Small intestine (tissue), 7 donors: ENCODE data around the gene TBC1D16. TPM values are rescaled to one million over a fixed set of nuclear protein-coding genes. Genes with fewer than 3 reads are reported as not detected.

ENCODE experiments used
- DNase-seq, 2 donors: peaks; one replicate each; pipeline versions ENCODE4 v3.0.0 to v3.0.0-alpha.2; 2013
- FAIRE-seq: peaks from 2 replicates; lab custom pipeline; 2012; peaks lifted over from hg19 to GRCh38; lab: Jason Lieb, UNC
- H3K27ac ChIP-seq, 3 donors: one replicate each; pipeline ENCODE4 v1.5.1; 2013; ENCODE audit warnings: low read length in 2 of 3, mild to moderate bottlenecking in 2 of 3, control low read depth in 1 of 3, inconsistent platforms in 1 of 3, low read depth in 1 of 3, moderate library complexity in 1 of 3
- H3K27me3 ChIP-seq, 3 donors: one replicate each; pipeline ENCODE4 v1.6.1; 2013; ENCODE audit warnings: low read length in 3 of 3, inconsistent platforms in 1 of 3; ENCODE audit not compliant: control insufficient read depth in 3 of 3, insufficient read depth in 3 of 3
- H3K36me3 ChIP-seq, 3 donors: one replicate each; pipeline ENCODE4 v1.6.1; 2013; ENCODE audit warnings: low read length in 3 of 3, inconsistent platforms in 1 of 3, low read depth in 1 of 3, mild to moderate bottlenecking in 1 of 3, moderate library complexity in 1 of 3; ENCODE audit not compliant: control insufficient read depth in 3 of 3, insufficient read depth in 2 of 3
- H3K4me1 ChIP-seq, 3 donors: one replicate each; pipeline ENCODE4 v1.6.1; 2013; ENCODE audit warnings: low read length in 2 of 3, inconsistent platforms in 1 of 3, low read depth in 1 of 3, mild to moderate bottlenecking in 1 of 3, moderate library complexity in 1 of 3; ENCODE audit not compliant: control insufficient read depth in 3 of 3, insufficient read depth in 2 of 3
- H3K4me3 ChIP-seq, 3 donors: one replicate each; pipeline ENCODE4 v1.5.1; 2013; ENCODE audit warnings: low read length in 3 of 3, control low read depth in 1 of 3, inconsistent platforms in 1 of 3, low read depth in 1 of 3, mild to moderate bottlenecking in 1 of 3, moderate library complexity in 1 of 3
- H3K9me3 ChIP-seq, 2 donors: one replicate each; pipeline ENCODE4 v1.6.1; 2013; ENCODE audit warnings: low read depth in 1 of 2, low read length in 1 of 2; ENCODE audit not compliant: control insufficient read depth in 2 of 2, insufficient read depth in 1 of 2
- WGBS, 3 donors: extraction: QIAGEN DNeasy Blood & Tissue Kit; methylation state at CpG; one replicate each; pipeline ENCODE4 v1.1.7; 2013; 5-methylcytosine and 5-hydroxymethylcytosine counted together
- polyA plus RNA-seq, 4 donors: library from polyadenylated mRNA; stranded (reverse) in 3 of 4; unstranded in 1 of 4; fragments of 200-250 nt in 3 of 4; fragments of 120-200 nt in 1 of 4; gene quantifications; one replicate each; pipeline versions ENCODE4 v1.2.1 to v1.2.3, GENCODE V29; 2013
- donor health status: healthy with polysubstance abuse.
- donor health status: control.
- donor health status: control.
- donor health status: Bipolar disorder and iron deficiency.
- donor health status: healthy.

TBC1D16 gene
- polyA plus RNA-seq, 4 donors = 1.6 to 30.6 (median 15.2) TPM

- FAIRE-seq (no peak), DNase-seq (no peak)
- peaks cover 0 to 26% (median 0%) of the 10 kb centered on the region in 3 donors for H3K36me3 ChIP-seq
- no peak overlapping the region for H3K27ac ChIP-seq
- WGBS, 3 donors = 92 to 95% (median 95%) methylated on average over 17 to 18 of the region's 18 CpGs
- no peak overlapping the region for H3K4me3 ChIP-seq
- H3K27me3 ChIP-seq = no peaks in the 10 kb centered on the region
- H3K9me3 ChIP-seq = no peaks in the 10 kb centered on the region
- H3K4me1 ChIP-seq = peaks cover 0 to 12% (median 0%) of the 10 kb centered on the region in 3 donors
These were observed 18.3 kb downstream of the TBC1D16 start for GRCh38 chr17:80017226-80018010.

GRCh38 chr17:80012765-80013741 lies 22.6 kb downstream of the TBC1D16 start:
- Histone ChIP-seq H3K36me3 (peaks cover 0 to 65% (median 0%) of the 10 kb centered on the region in 3 donors), H3K4me3 (no peak overlapping the region), H3K27ac (no peak overlapping the region), H3K4me1 (peaks cover 0 to 8% (median 0%) of the 10 kb centered on the region in 3 donors), H3K9me3 (no peaks in the 10 kb centered on the region), H3K27me3 (no peaks in the 10 kb centered on the region)
- WGBS, 3 donors = 90 to 92% (median 92%) methylated on average over 33 of the region's 33 CpGs
- no peak for FAIRE-seq
- no peak for DNase-seq

GRCh38 chr17:80011989-80012555 lies 23.6 kb downstream of the TBC1D16 start:
- no peak for DNase-seq
- 84 to 92% (median 87%) methylated on average over 10 of the region's 10 CpGs for WGBS, 3 donors
- H3K9me3 ChIP-seq = no peaks in the 10 kb centered on the region
- no peaks in the 10 kb centered on the region for H3K27me3 ChIP-seq
- no peak for FAIRE-seq
- H3K27ac ChIP-seq = no peak overlapping the region
- H3K4me1 ChIP-seq = peaks cover 0 to 8% (median 0%) of the 10 kb centered on the region in 3 donors
- H3K4me3 ChIP-seq = no peak overlapping the region
- H3K36me3 ChIP-seq = peaks cover 0 to 74% (median 0%) of the 10 kb centered on the region in 3 donors

- FAIRE-seq (no peak), DNase-seq (no peak)
- H3K4me3 ChIP-seq = no peak overlapping the region
- H3K27ac ChIP-seq = no peak overlapping the region
- H3K9me3 ChIP-seq = no peaks in the 10 kb centered on the region
- H3K36me3 ChIP-seq = peaks cover 0 to 74% (median 0%) of the 10 kb centered on the region in 3 donors
- 93 to 95% (median 93%) methylated on average over 24 to 33 of the region's 33 CpGs for WGBS, 3 donors
- H3K4me1 ChIP-seq = peaks cover 0 to 16% (median 0%) of the 10 kb centered on the region in 3 donors
- no peaks in the 10 kb centered on the region for H3K27me3 ChIP-seq
These were observed 25.3 kb downstream of the TBC1D16 start for GRCh38 chr17:80010283-80010858.

- FAIRE-seq = no peak
- Histone ChIP-seq H3K4me3 (no peak overlapping the region), H3K4me1 (peaks cover 0 to 19% (median 0%) of the 10 kb centered on the region in 3 donors), H3K27ac (no peak overlapping the region), H3K36me3 (peaks cover 0 to 76% (median 0%) of the 10 kb centered on the region in 3 donors), H3K27me3 (no peaks in the 10 kb centered on the region), H3K9me3 (no peaks in the 10 kb centered on the region)
- WGBS, 3 donors = 90 to 91% (median 91%) methylated on average over 32 to 34 of the region's 34 CpGs
- no peak for DNase-seq
These were observed 26.0 kb downstream of the TBC1D16 start for GRCh38 chr17:80009391-80010282.

- FAIRE-seq = no peak
- H3K9me3 ChIP-seq = no peaks in the 10 kb centered on the region
- 56 to 81% (median 66%) methylated on average over 18 of the region's 18 CpGs for WGBS, 3 donors
These were observed 26.8 kb downstream of the TBC1D16 start for GRCh38 chr17:80008848-80009247.

GRCh38 chr17:80008383-80008840 lies 27.3 kb downstream of the TBC1D16 start:
- H3K36me3 ChIP-seq = peaks cover 0 to 84% (median 0%) of the 10 kb centered on the region in 3 donors
- peaks cover 0 to 21% (median 0%) of the 10 kb centered on the region in 3 donors for H3K4me1 ChIP-seq
- 5 to 18% (median 12%) methylated on average over 17 of the region's 17 CpGs for WGBS, 3 donors
- DNase-seq = peak; percentile 88 to 90
- H3K4me3 ChIP-seq = no peak overlapping the region
- H3K9me3 ChIP-seq = no peaks in the 10 kb centered on the region
- no peak for FAIRE-seq
- no peaks in the 10 kb centered on the region for H3K27me3 ChIP-seq
- H3K27ac ChIP-seq = peak overlapping the region in 1 of 3 donors; percentile 28

More at GRCh38 chr17:80008848-80009247, 26.8 kb downstream of the TBC1D16 start:
- DNase-seq = no peak
- no peak overlapping the region for H3K4me3 ChIP-seq
- H3K27me3 ChIP-seq = no peaks in the 10 kb centered on the region
- H3K36me3 ChIP-seq = peaks cover 0 to 84% (median 0%) of the 10 kb centered on the region in 3 donors
- H3K4me1 ChIP-seq = peaks cover 0 to 19% (median 0%) of the 10 kb centered on the region in 3 donors
- H3K27ac ChIP-seq = peak overlapping the region in 1 of 3 donors; percentile 28
